PC-9 (cell line): ENCODE data around the gene INCA1. TPM values are rescaled to one million over a fixed set of nuclear protein-coding genes. Genes with fewer than 3 reads are reported as not detected.

Experiments
- BruUV-seq: library from RNA; stranded (reverse); fragments of 400-500 nt; replicated peaks from 2 replicates; lab custom pipeline; 2021; lab: Mats Ljungman, UMichigan
- CTCF ChIA-PET: fragments of 300-600 bp; sonication (Branson Sonifier 250); formaldehyde crosslinking; loops from one replicate; lab custom pipeline; 2022; ENCODE audit warnings: antibody characterized with exemption; lab: Charles Lee
- POLR2A ChIA-PET: fragments of 300-600 bp; sonication (Branson Sonifier 250); formaldehyde crosslinking; loops from one replicate; lab custom pipeline; 2022; ENCODE audit warnings: antibody characterized with exemption; ENCODE audit not compliant: unreplicated experiment; lab: Charles Lee
- DNase-seq, 2 experiments: peaks; one replicate each; pipeline versions ENCODE4 v3.0.0 to v3.0.0-alpha.2; 2015 to 2022; ENCODE audit warnings: mixed read lengths in 1 of 2
- H2AFZ ChIP-seq: fragments of 200-600 bp; sonication (generic); 2 replicates; pipeline ENCODE4 v1.8.1; 2017; ENCODE audit warnings: antibody characterized with exemption
- H3F3A ChIP-seq: fragments of 200-600 bp; sonication (generic); 2 replicates; pipeline ENCODE4 v1.8.1; 2017; ENCODE audit warnings: antibody characterized with exemption, mild to moderate bottlenecking, low read depth; ENCODE audit not compliant: insufficient read depth
- H3K27ac ChIP-seq: fragments of 200-600 bp; sonication (generic); 2 replicates; pipeline ENCODE4 v1.6.1; 2016; ENCODE audit warnings: mixed run types
- H3K27me3 ChIP-seq: fragments of 200-600 bp; sonication (generic); 2 replicates; pipeline ENCODE4 v1.6.1; 2016; ENCODE audit warnings: low read depth, mixed run types; ENCODE audit not compliant: insufficient read depth
- H3K36me3 ChIP-seq: fragments of 200-600 bp; sonication (generic); 2 replicates; pipeline ENCODE4 v1.6.1; 2016; ENCODE audit warnings: low read depth, mixed run types
- H3K4me1 ChIP-seq: fragments of 200-600 bp; sonication (generic); replicated peaks from 2 replicates; pipeline ENCODE4 v1.6.1; 2016; ENCODE audit warnings: mixed run types; ENCODE audit not compliant: insufficient read depth
- H3K4me2 ChIP-seq: fragments of 200-600 bp; sonication (generic); 2 replicates; pipeline ENCODE4 v1.6.1; 2017; ENCODE audit warnings: mixed run types
- H3K4me3 ChIP-seq: fragments of 200-600 bp; sonication (generic); 2 replicates; pipeline ENCODE4 v1.6.1; 2016; ENCODE audit warnings: mixed run types
- H3K79me2 ChIP-seq: fragments of 200-600 bp; sonication (generic); 2 replicates; pipeline ENCODE4 v1.6.1; 2017; ENCODE audit warnings: low read depth, mixed run types
- H3K9me2 ChIP-seq: fragments of 200-600 bp; sonication (generic); 2 replicates; pipeline ENCODE4 v1.8.1; 2017; ENCODE audit warnings: mild to moderate bottlenecking; ENCODE audit not compliant: insufficient read depth
- H3K9me3 ChIP-seq: fragments of 200-600 bp; sonication (generic); 2 replicates; pipeline ENCODE4 v1.8.1; 2016; ENCODE audit warnings: low read depth; ENCODE audit not compliant: insufficient read depth
- H4K20me1 ChIP-seq: fragments of 200-600 bp; sonication (generic); 2 replicates; pipeline ENCODE4 v1.8.1; 2017; ENCODE audit not compliant: insufficient read depth
- CTCF ChIP-seq: fragments of 200-600 bp; sonication (generic); conservative IDR thresholded peaks from 2 replicates; pipeline ENCODE4 v1.6.1; 2017; ENCODE audit warnings: mixed run types, antibody characterized with exemption, mild to moderate bottlenecking, moderate library complexity
- EZH2 ChIP-seq: fragments of 200-600 bp; sonication (generic); IDR thresholded peaks from 2 replicates; pipeline ENCODE4 v1.8.0; 2017; ENCODE audit warnings: antibody characterized with exemption, low read depth
- intact Hi-C: fragments of 100-400 bp; cut with micrococcal nuclease; formaldehyde crosslinking; loops from one replicate; pipeline ENCODE4 v1.10.0; 2022; ENCODE audit not compliant: unreplicated experiment
- total RNA-seq: library from RNA; stranded (reverse); gene quantifications from 2 replicates; pipeline ENCODE4 v1.2.3, GENCODE V29; 2021

The INCA1 gene
- total RNA-seq, 1 experiment from 2014 or later, result 2.9 TPM

- H3K9me2 ChIP-seq, result no peaks in the 10 kb centered on the region
- TF ChIP-seq EZH2 (no peak), CTCF (no peak)
- peak within 1 kb of the TSS; percentile 99 for H3K27ac ChIP-seq
- H3K9me3 ChIP-seq, result no peaks in the 10 kb centered on the region
- DNase-seq, result no peak
- ChIA-PET CTCF (interaction anchor here (0.5 kb wide), 1 partner anchor 111 kb away, joined by 3 read pairs; no protein-coding TSS in a partner anchor), POLR2A (interaction anchor here (0.7 kb wide), 1 partner anchor 24 kb away, joined by 4 read pairs; no protein-coding TSS in a partner anchor)
- H4K20me1 ChIP-seq, result peaks cover 18% of the 10 kb centered on the region
- peaks cover 13% of the 10 kb centered on the region for H3K36me3 ChIP-seq
- peaks cover 60% of the 10 kb centered on the region for H3F3A ChIP-seq
- peak within 1 kb of the TSS; percentile 84 for H3K4me2 ChIP-seq
- H3K4me3 ChIP-seq, result peak within 1 kb of the TSS; percentile 78
- peaks cover 34% of the 10 kb centered on the region for H3K79me2 ChIP-seq
- intact Hi-C loops, result no loop called here
- H3K4me1 ChIP-seq, result peaks cover 28% of the 10 kb centered on the region
- no TSS peak for BruUV-seq
- peak within 1 kb of the TSS; percentile 98 for H2AFZ ChIP-seq
- no peaks in the 10 kb centered on the region for H3K27me3 ChIP-seq
Measured at GRCh38 chr17:4950746-4951204, 46.5 kb downstream of the INCA1 start, which contains the start of gene ENO3. Gene ENO3, plus strand, starts transcription at chr17:4951119. Its CDS starts 711 bp downstream, at chr17:4951830.

- ChIA-PET POLR2A (interaction anchor here (0.7 kb wide), 1 partner anchor 160 kb away, joined by 9 read pairs; no protein-coding TSS in a partner anchor), CTCF (interaction anchor here (0.6 to 0.9 kb wide), 2 partner anchors 15 to 469 kb away, joined by 3 read pairs; partner anchors contain the start of genes NUP88 and RPAIN)
- Histone ChIP-seq H3K27me3 (no peaks in the 10 kb centered on the region), H3K4me1 (peaks cover 33% of the 10 kb centered on the region), H3K36me3 (peaks cover 17% of the 10 kb centered on the region), H3K4me3 (peak overlapping the region; percentile 78), H3F3A (peaks cover 65% of the 10 kb centered on the region), H3K79me2 (peaks cover 39% of the 10 kb centered on the region), H4K20me1 (peaks cover 24% of the 10 kb centered on the region), H3K9me3 (no peaks in the 10 kb centered on the region), H3K9me2 (no peaks in the 10 kb centered on the region), H3K27ac (peak overlapping the region; percentile 99), H3K4me2 (peak overlapping the region; percentile 84), H2AFZ (peak overlapping the region; percentile 98)
- DNase-seq, result peak in 1 of 2 experiments; percentile 53
- intact Hi-C loops, result no loop called here
- TF ChIP-seq CTCF (no peak), EZH2 (no peak)
- BruUV-seq, result TSS peak; percentile 69
Measured at GRCh38 chr17:4950075-4950745, 47.1 kb downstream of the INCA1 start.

GRCh38 chr17:4949321-4950074 lies 47.8 kb downstream of the INCA1 start:
- no TSS peak for BruUV-seq
- H4K20me1 ChIP-seq, result peaks cover 30% of the 10 kb centered on the region
- H2AFZ ChIP-seq, result peak overlapping the region; percentile 74
- H3F3A ChIP-seq, result peaks cover 72% of the 10 kb centered on the region
- peaks cover 21% of the 10 kb centered on the region for H3K36me3 ChIP-seq
- H3K4me3 ChIP-seq, result peak overlapping the region; percentile 99
- no peaks in the 10 kb centered on the region for H3K27me3 ChIP-seq
- H3K9me2 ChIP-seq, result no peaks in the 10 kb centered on the region
- peak; percentile 73 to 94 for DNase-seq
- peak overlapping the region; percentile 99 for H3K27ac ChIP-seq
- no peaks in the 10 kb centered on the region for H3K9me3 ChIP-seq
- peaks cover 39% of the 10 kb centered on the region for H3K4me1 ChIP-seq
- H3K4me2 ChIP-seq, result peak overlapping the region; percentile 84
- intact Hi-C loops, result loop anchor here (1.0 to 10.0 kb wide), 5 partner anchors 9 to 239 kb away; partner anchors contain the start of genes ARRB2, MINK1, RNF167 and SLC25A11
- H3K79me2 ChIP-seq, result peaks cover 46% of the 10 kb centered on the region
- POLR2A ChIA-PET, result interaction anchor here (0.6 to 3.0 kb wide), 4 partner anchors 18 to 270 kb away, joined by 3 to 42 read pairs (median 6); partner anchors contain the start of gene SPAG7
- CTCF ChIA-PET, result interaction anchor here (0.6 to 0.9 kb wide), 3 partner anchors 15 to 470 kb away, joined by 3 read pairs; partner anchors contain the start of genes NUP88 and RPAIN
- no peak for TF ChIP-seq EZH2
- no peak for TF ChIP-seq CTCF
